GM19372 (cell line): ENCODE results near the gene THAP4.
A peak's percentile ranks its signal among the peaks of the same experiment; 100 is the strongest.
"Not testable (repeated sequence)": the region's sequence is repeated elsewhere in the genome, so short reads cannot be mapped to it uniquely, and the experiment has no call there.

Experiments
- ATAC-seq: cut with Tn5 transposase; IDR thresholded peaks from one replicate; pipeline ENCODE4 v1.9.1; 2021; ENCODE audit warnings: mild to moderate bottlenecking, low read depth, moderate library complexity; ENCODE audit not compliant: unreplicated experiment

Gene THAP4

DNA sequence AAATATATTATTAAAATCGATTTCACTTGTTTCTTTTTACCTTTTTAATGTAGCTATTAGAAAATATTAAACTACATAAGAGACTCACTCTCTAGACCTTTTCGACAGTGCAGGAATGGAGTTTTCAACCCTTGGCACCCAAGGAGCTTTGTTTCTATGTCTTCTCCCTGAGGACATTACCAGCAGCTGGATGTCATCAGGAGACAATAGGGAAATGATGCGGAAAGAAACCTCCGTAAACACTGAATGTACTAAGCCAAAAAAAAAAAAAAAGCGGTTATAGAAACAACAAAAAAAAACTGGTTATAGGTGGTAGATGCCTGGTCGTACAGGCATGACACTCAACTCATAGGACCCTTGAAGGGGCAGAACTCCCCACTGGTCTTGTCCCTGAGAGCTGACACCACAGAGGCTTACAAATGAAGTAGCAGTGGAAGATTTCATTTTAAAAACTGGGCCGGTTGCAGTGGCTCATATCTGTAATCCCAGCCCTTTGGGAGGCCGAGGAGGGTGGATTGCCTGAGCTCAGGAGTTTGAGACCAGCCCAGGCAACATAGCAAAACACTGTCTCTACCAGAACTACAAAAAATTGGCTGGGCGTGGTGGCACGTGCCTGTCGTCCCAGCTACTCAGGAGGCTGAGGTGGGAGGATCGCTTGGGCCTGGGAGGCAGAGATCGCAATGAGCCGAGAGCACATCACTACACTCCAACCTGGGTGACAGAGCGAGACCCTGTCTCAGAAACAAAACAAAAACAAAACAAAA lies 23.8 kb downstream of the THAP4 start:
- no peak for ATAC-seq

GRCh38 chr2:241612156-241613016 lies 24.6 kb downstream of the THAP4 start:
- no peak for ATAC-seq

- no peak for ATAC-seq
Observed at GRCh38 chr2:241611062-241611461, 25.9 kb downstream of the THAP4 start.

GRCh38 chr2:241609859-241610793 lies 26.8 kb downstream of the THAP4 start:
- ATAC-seq, result peak; percentile 97

GRCh38 chr2:241608881-241609280 lies 28.1 kb downstream of the THAP4 start:
- ATAC-seq, result no peak

- no peak for ATAC-seq
Observed at GRCh38 chr2:241607162-241607885, 29.6 kb downstream of the THAP4 start.

GRCh38 chr2:241606186-241606585 lies 30.8 kb downstream of the THAP4 start:
- no peak for ATAC-seq

DNA sequence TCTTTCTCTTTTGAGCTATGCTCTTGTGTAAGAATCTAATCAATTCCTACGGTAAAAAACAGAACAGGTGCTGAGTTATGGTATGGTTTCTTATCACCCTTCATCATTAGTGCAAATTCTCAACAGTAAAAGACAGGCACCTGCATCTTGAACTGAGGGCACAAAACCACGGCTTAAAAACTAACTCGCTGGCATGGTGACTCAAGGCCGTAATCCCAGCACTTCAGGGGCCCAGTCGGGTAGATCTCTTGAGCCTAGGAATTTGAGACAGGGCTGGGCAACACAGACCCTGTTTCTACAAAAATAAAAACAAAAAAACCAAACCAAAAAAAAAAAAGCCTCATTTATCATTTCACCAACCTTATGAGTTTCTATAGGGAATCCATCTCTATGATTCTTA lies 33.3 kb downstream of the THAP4 start:
- ATAC-seq, result no peak

DNA sequence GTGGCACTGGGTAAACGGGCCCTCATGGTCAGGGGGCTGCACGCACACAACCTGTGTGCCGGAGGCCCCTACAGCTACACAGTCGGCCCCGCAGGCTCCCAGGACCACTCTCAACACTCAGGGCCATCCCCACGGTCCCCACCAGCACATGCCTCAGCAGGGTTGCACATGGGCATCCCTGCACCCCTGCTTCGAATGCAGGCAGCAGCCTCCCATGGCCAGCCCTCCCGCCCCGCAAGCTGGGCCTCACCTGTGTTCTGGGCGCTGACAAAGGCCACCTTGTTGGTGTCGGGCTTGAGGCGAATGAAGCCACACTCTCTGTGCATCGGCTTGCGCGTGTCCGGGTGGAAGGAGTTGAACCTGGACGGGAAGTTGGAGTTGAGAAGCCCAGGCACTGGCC lies 34.2 kb downstream of the THAP4 start:
- no peak for ATAC-seq

- ATAC-seq, result no peak
Observed at GRCh38 chr2:241601841-241602240, 35.1 kb downstream of the THAP4 start.

- ATAC-seq, result no peak
Observed at GRCh38 chr2:241599615-241600014, 37.3 kb downstream of the THAP4 start.

- ATAC-seq, result no peak
Observed at GRCh38 chr2:241598487-241598886, 38.5 kb downstream of the THAP4 start.

GRCh38 chr2:241598061-241598460 lies 38.9 kb downstream of the THAP4 start:
- no peak for ATAC-seq

DNA sequence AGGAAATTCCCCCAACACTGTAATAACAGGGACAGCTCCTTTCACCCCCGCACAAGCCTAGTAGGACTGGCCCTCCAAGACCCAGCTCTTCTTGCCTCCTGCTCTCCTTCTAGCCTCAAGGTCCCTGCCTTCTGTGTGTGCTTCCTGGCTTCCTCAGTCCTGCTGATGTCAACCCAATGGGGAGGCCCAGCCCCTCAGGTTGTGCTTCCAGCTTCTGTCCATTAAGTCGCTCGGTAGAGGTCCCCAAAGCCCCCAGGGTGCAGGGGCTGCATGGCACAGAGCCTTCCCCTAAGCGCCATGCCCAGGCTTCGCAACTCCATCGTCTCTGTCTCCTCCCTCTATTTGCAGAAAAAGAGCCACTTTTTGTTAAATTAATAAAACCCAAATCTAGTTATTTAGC lies 39.4 kb downstream of the THAP4 start:
- ATAC-seq, result no peak

DNA sequence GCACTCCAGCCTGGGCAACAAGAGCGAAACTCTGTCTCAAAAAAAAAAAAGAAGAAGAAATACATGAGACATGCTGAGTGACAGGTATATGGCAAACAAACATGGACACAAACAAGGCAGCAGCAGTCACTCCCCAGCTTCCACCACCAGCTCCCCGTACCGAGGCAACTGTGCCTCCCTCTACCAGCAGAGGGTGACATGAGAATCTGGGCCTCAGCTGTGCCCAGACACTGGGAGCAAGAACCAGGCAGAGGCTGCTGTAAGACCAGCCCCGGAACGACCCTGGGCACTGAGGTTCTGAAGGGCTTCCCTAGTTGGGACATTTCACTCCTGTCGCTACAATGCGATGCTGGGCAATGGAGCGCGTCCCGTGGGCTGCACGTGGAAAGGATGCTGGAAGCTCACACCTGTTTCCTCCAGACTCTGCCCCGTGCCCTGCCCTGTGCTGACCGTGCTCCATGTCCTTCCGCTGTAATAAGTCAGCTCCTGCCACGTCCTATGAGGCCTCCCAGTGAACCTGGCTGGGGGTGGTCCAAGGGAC lies 41.3 kb downstream of the THAP4 start:
- no peak for ATAC-seq

DNA sequence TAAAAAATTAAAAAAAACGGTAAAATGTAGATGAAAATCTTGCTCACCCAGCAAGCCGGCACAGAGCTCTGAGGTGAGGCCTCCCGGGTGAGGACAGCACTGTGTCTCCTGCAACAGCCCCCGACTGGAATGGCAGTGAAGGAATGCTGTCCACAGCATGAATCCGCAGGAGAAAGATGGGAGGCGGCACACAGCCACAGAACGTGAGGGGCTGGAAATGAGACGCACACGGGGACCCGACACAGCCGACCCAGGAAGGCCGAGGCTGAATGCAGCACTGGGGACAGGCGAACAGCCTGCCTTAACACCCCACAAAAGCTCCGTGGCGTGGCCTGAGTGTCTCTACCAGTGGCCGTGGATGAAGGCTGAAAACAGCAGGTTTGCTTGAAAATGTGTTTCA lies 43.7 kb downstream of the THAP4 start:
- no peak for ATAC-seq

GRCh38 chr2:241592126-241592845 lies 44.7 kb downstream of the THAP4 start:
- ATAC-seq, result no peak

DNA sequence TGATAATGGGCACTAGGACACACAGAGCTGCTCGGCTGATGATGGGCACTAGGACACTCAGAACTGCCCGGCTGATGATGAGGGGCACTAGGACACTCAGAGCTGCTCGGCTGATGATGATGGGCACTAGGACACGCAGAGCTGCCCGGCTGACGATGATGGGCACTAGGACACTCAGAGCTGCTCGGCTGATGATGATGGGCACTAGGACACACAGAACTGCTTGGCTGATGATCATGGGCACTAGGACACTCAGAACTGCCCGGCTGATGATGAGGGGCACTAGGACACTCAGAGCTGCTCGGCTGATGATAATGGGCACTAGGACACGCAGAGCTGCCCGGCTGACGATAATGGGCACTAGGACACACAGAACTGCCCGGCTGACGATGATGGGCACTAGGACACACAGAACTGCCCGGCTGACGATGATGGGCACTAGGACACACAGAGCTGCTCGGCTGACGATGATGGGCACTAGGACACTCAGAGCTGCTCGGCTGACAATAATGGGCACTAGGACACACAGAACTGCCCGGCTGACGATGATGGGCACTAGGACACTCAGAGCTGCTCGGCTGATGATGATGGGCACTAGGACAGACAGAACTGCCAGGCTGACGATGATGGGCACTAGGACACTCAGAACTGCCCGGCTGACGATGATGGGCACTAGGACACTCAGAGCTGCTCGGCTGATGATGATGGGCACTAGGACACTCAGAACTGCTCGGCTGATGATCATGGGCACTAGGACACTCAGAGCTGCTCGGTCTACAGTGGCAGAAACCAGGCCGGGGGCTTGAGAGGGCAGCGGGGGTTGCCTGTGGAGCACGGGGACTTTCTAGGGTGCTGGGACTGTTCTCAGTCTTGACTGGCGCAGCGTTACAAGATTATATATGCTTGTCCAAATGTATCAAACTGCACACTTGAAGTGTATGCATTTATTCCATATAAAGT lies 46.2 kb downstream of the THAP4 start:
- not testable (repeated sequence) for ATAC-seq
